Stimulated activated CD8-positive, alpha-beta memory T cell treated with anti-CD3 and anti-CD28 coated beads, Interleukin-2, amount 100 ng/mL, for 48 hours (primary cell): ENCODE results near the gene NCKIPSD.

ENCODE experiments used
- DNase-seq, 2 donors: peaks; one replicate each; pipeline ENCODE4 v3.0.0-alpha.2; 2020; ENCODE audit warnings: low read depth in 2 of 2

NCKIPSD gene

GRCh38 chr3:48696601-48697000 is 10.9 kb upstream of the NCKIPSD start:
- DNase-seq, result no peak

- DNase-seq, result no peak
These were observed 10.4 kb upstream of the NCKIPSD start for GRCh38 chr3:48696156-48696555.

GRCh38 chr3:48695393-48695753 is 9.7 kb upstream of the NCKIPSD start:
- DNase-seq, result no peak

GRCh38 chr3:48694610-48695392 is 9.1 kb upstream of the NCKIPSD start:
- no peak for DNase-seq

GRCh38 chr3:48693826-48694225 is 8.1 kb upstream of the NCKIPSD start:
- DNase-seq, result no peak

- no peak for DNase-seq
These were observed 6.8 kb upstream of the NCKIPSD start for GRCh38 chr3:48692551-48692950.

GRCh38 chr3:48690846-48691458 is 5.2 kb upstream of the NCKIPSD start:
- DNase-seq, result no peak

- no peak for DNase-seq
These were observed 3.7 kb upstream of the NCKIPSD start for GRCh38 chr3:48689384-48689783.

- no peak for DNase-seq
These were observed 3.0 kb upstream of the NCKIPSD start for GRCh38 chr3:48688737-48689075.

GRCh38 chr3:48688032-48688736 is 2.5 kb upstream of the NCKIPSD start:
- DNase-seq, result no peak

- DNase-seq, result no peak
These were observed 1.5 kb upstream of the NCKIPSD start for GRCh38 chr3:48687220-48687678.

- DNase-seq, result no peak
These were observed 964 bp upstream of the NCKIPSD start for GRCh38 chr3:48686538-48687219.

- DNase-seq, result no peak
These were observed 467 bp downstream of the NCKIPSD start for GRCh38 chr3:48685293-48685602.

GRCh38 chr3:48684480-48685143 is 1.1 kb downstream of the NCKIPSD start:
- DNase-seq, result no peak

GRCh38 chr3:48684054-48684349 is 1.7 kb downstream of the NCKIPSD start:
- DNase-seq, result no peak

GRCh38 chr3:48682786-48683185 is 2.9 kb downstream of the NCKIPSD start:
- DNase-seq, result no peak

- no peak for DNase-seq
These were observed 3.6 kb downstream of the NCKIPSD start for GRCh38 chr3:48681974-48682610.

GRCh38 chr3:48681541-48681880 is 4.2 kb downstream of the NCKIPSD start:
- DNase-seq, result no peak

GRCh38 chr3:48680811-48681540 is 4.7 kb downstream of the NCKIPSD start:
- no peak for DNase-seq

GRCh38 chr3:48679411-48680391 is 6.0 kb downstream of the NCKIPSD start:
- DNase-seq, result no peak
